Left lung (tissue), 14 donors: ENCODE results near the gene GPR139. TPM values are rescaled to one million over a fixed set of nuclear protein-coding genes. Genes with fewer than 3 reads are reported as not detected.

Experiments used
- ATAC-seq: fragments of 200-7000 bp; cut with Tn5 transposase; one replicate; pipeline ENCODE4 v1.9.1; 2020; ENCODE audit warnings: moderate library complexity
- DNase-seq, 4 donors: peaks; one replicate each; pipeline ENCODE4 v3.0.0-alpha.2; 2013 to 2020
- H3K27ac ChIP-seq, 2 donors: fragments of 200-600 bp; sonication (generic) in 1 of 2; one replicate each; pipeline versions ENCODE4 v1.5.0 to v1.8.0; 2020 to 2021
- H3K27me3 ChIP-seq, 2 donors: fragments of 200-600 bp; sonication (generic) in 1 of 2; one replicate each; pipeline versions ENCODE4 v1.5.0 to v1.8.0; 2020 to 2021
- H3K36me3 ChIP-seq, 2 donors: fragments of 200-600 bp; sonication (generic) in 1 of 2; one replicate each; pipeline versions ENCODE4 v1.5.0 to v1.8.0; 2020 to 2021
- H3K4me1 ChIP-seq, 2 donors: fragments of 200-600 bp; one replicate each; pipeline ENCODE4 v1.8.0; 2021
- H3K4me3 ChIP-seq, 2 donors: fragments of 200-600 bp; sonication (generic) in 1 of 2; one replicate each; pipeline versions ENCODE4 v1.5.0 to v1.8.0; 2020 to 2021; ENCODE audit warnings: mild to moderate bottlenecking in 1 of 2
- H3K9me3 ChIP-seq, 2 donors: fragments of 200-600 bp; sonication (generic) in 1 of 2; one replicate each; pipeline versions ENCODE4 v1.5.0 to v1.8.0; 2020 to 2021
- intact Hi-C, 2 donors: fragments of 100-400 bp; cut with DNase I; formaldehyde crosslinking; loops; one replicate each; pipeline versions ENCODE4 v1.11.2 to v1.14.2; 2022
- long read RNA-seq, 12 donors: library from polyadenylated mRNA in 2 of 12; unstranded in 2 of 12; transcript quantifications; one replicate each; pipeline ENCODE4 v2.0.0 and lab custom pipeline, GENCODE V29; 2019 to 2026
- polyA plus RNA-seq, 6 donors: library from polyadenylated mRNA; unstranded; fragments of 120-200 nt; gene quantifications; one replicate each; pipeline ENCODE4 v1.2.1, GENCODE V29; 2013; ENCODE audit not compliant: insufficient read length in 6 of 6
- total RNA-seq, 2 donors: library from RNA; stranded (reverse); fragmentation: NEBNext Ultra II Directional; extraction: Animal tissue kit (Norgen Biotek cat#: 25700); gene quantifications; one replicate each; pipeline ENCODE4 v1.2.1, GENCODE V29; 2021
- TF ChIP-seq, protein P1 (sequence below), 2 donors: fragments of 200-600 bp; sonication (generic) in 1 of 2; IDR thresholded peaks; one replicate each; pipeline versions ENCODE4 v1.5.0 to v1.8.0; 2021; ENCODE audit warnings: antibody characterized with exemption in 2 of 2
- donor health status: DM: no; HTN: yes; CAD: no.
- donor health status: DM: no; HTN: no; CAD: no.

GPR139 gene
- total RNA-seq (not detected), polyA plus RNA-seq (not detected)
- long read RNA-seq, donor 1: 0 reads
- long read RNA-seq, donor 2: 0 reads
- long read RNA-seq, donor 3: 0 reads
- long read RNA-seq, donor 4: 0 reads
- long read RNA-seq, donor 5: 0 reads
- long read RNA-seq, donor 6: 0 reads
- long read RNA-seq, donor 7: 0 reads
- long read RNA-seq, donor 8: 0 reads
- long read RNA-seq, donor 9: 0 reads
- long read RNA-seq, donor 10: 0 reads
- long read RNA-seq, donor 11: 0 reads
- long read RNA-seq, donor 12: 0 reads

DNA sequence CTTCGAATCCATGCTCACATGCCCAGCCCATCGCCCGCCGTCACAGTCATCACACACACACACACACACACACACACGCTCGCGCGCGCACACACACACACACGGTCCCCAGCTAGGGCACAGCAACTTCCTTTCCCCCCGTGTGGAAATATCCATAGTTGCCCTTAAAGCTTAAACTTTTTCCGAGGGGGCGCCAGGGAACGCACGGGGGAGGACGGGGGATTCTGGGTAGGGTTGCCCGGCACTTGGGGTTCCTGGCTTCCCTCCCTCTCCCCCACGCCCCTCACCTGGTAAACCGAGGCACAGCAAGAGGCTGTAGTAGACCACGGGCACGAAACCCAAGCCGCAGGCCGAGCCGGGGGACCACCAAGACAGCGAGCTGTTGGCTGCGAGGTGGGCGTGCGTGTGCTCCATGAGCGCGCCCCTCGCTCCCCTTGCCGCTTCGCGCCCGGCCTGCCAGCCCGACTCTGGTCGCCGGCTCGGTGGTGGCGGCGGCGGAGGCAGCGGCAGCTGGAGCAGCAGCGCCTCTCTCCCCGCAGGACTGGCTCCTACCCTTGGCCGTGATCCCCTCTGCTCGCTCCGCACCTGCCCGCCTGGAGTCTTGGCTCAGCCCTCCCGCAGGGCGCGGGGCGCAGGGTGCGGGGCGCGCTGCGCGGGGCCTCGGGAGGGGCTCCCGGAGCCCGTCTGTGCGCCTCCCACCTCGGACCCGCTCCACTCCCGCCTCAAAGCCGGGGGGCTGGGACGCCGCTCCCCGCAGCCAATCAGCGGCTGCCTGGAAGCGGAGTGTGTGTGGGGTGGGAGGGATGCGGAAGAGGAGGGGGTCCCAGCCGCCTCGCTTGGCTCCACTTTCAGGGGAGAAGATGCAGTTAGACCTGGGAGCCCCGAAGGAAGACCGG lies at the start of gene GPR139:
GPR139 (minus strand) TSS at position 688 of the 896 bp plus-strand sequence; CDS start at position 414, 274 bp downstream.
- intact Hi-C loops: no loop called here
- Histone ChIP-seq H3K4me3 (no peak within 1 kb of the TSS), H3K36me3 (no peaks in the 10 kb centered on the region), H3K27ac (no peak within 1 kb of the TSS), H3K4me1 (no peaks in the 10 kb centered on the region), H3K27me3 (peaks cover 10 to 80% of the 10 kb centered on the region in 2 donors), H3K9me3 (peaks cover 0 to 3% of the 10 kb centered on the region in 2 donors)
- DNase-seq: no peak
- TF ChIP-seq, protein P1, sequence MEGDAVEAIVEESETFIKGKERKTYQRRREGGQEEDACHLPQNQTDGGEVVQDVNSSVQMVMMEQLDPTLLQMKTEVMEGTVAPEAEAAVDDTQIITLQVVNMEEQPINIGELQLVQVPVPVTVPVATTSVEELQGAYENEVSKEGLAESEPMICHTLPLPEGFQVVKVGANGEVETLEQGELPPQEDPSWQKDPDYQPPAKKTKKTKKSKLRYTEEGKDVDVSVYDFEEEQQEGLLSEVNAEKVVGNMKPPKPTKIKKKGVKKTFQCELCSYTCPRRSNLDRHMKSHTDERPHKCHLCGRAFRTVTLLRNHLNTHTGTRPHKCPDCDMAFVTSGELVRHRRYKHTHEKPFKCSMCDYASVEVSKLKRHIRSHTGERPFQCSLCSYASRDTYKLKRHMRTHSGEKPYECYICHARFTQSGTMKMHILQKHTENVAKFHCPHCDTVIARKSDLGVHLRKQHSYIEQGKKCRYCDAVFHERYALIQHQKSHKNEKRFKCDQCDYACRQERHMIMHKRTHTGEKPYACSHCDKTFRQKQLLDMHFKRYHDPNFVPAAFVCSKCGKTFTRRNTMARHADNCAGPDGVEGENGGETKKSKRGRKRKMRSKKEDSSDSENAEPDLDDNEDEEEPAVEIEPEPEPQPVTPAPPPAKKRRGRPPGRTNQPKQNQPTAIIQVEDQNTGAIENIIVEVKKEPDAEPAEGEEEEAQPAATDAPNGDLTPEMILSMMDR (IDR thresholded peaks at IDR 0.05): no peak
- no peak for ATAC-seq

DNA sequence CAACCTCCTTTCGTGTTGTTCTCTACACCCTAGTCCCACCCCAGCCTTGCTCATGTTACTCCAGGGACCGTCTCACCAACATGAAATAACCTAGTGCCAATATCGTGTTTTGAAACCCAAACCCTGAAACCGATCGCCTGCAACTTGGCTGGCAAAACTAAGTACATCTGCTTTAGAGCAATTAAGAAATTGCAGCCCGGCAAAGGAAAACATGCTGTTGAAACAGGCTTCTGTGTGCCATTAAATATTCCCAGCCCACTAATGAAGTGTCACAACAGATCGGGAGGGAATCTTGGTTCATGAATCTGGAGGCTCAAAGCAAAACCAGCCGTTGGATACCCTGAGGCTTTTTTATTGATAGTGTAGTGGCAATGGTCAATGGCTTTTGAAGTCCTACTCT lies 48.3 kb upstream of the GPR139 start:
- H3K9me3 ChIP-seq: peaks cover 0 to 15% of the 10 kb centered on the region in 2 donors
- DNase-seq: peak in 1 of 4 donors; percentile 1
- H3K4me3 ChIP-seq: no peak overlapping the region
- TF ChIP-seq, protein P1 (IDR thresholded peaks at IDR 0.05): no peak
- H3K27ac ChIP-seq: no peak overlapping the region
- no peaks in the 10 kb centered on the region for H3K27me3 ChIP-seq
- no peaks in the 10 kb centered on the region for H3K4me1 ChIP-seq
- intact Hi-C loops: no loop called here
- no peak for ATAC-seq
- H3K36me3 ChIP-seq: no peaks in the 10 kb centered on the region

DNA sequence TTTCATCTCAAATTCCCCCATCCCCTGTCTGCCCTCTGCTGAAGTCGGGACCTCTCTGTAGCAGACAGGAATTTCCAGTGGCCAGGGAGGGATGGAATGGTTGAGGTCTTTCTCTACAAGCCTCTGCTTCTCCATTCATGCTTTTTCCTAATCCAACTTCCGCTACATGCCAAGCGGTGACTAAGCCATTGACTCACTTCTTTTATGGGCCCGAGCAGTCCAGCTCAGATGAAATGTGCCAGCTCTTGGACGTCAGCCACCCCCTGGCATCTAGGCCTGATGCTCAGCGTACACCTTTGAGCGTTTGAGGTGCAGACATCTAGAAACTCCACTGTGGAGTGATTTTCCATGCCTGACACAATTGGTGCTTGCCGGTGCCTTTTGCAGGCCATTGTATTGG lies 40.7 kb upstream of the GPR139 start:
- Histone ChIP-seq H3K27me3 (peaks cover 0 to 5% of the 10 kb centered on the region in 2 donors), H3K9me3 (no peaks in the 10 kb centered on the region), H3K4me3 (no peak overlapping the region), H3K36me3 (no peaks in the 10 kb centered on the region), H3K4me1 (no peaks in the 10 kb centered on the region), H3K27ac (no peak overlapping the region)
- DNase-seq (no peak), ATAC-seq (no peak)
- intact Hi-C loops: no loop called here
- TF ChIP-seq, protein P1 (IDR thresholded peaks at IDR 0.05): no peak

DNA sequence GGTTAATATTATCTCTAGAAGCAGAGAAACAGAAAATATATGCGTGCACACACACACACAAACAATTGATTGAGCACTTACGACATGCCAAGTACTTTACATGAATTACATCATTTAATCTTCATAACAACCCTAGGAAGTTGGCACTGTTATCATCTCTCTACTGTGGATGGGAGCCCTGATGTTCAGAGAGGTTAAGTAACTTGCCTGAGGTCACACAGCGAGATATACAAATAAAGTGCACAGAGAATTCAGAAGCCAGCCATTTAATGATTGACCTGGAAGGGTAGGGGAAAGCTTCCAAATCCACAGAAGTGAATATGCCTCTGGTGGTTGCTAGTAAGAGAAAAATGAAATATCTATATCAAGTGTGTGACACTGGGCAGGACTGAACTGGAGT lies 37.5 kb upstream of the GPR139 start:
- Histone ChIP-seq H3K27me3 (peaks cover 0 to 5% of the 10 kb centered on the region in 2 donors), H3K36me3 (no peaks in the 10 kb centered on the region), H3K27ac (no peak overlapping the region), H3K4me3 (no peak overlapping the region), H3K9me3 (no peaks in the 10 kb centered on the region), H3K4me1 (no peaks in the 10 kb centered on the region)
- no peak for DNase-seq
- ATAC-seq: no peak
- intact Hi-C loops: no loop called here
- TF ChIP-seq, protein P1 (IDR thresholded peaks at IDR 0.05): no peak

DNA sequence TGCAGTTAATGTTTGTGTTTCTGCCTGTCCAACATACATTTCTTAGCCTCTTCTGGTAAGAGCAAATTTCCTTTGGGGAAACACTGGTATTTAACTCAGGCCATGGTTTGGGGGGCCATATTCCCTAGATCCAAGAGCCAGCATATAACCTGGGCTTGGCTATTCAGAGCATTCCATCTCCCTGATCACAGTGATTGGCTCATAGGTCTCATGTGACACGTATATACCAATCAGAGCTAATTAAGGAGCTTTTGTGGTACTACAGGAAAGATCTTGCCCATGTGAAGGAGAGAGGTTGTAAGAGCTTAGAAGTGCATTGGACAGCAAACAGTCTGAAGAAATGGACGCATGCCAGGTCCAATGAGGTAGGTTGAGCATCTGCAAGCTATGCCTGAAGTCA lies 33.4 kb upstream of the GPR139 start:
- H3K36me3 ChIP-seq: no peaks in the 10 kb centered on the region
- no peak overlapping the region for H3K4me3 ChIP-seq
- TF ChIP-seq, protein P1 (IDR thresholded peaks at IDR 0.05): no peak
- H3K9me3 ChIP-seq: no peaks in the 10 kb centered on the region
- H3K27ac ChIP-seq: no peak overlapping the region
- no peak for DNase-seq
- H3K27me3 ChIP-seq: no peaks in the 10 kb centered on the region
- H3K4me1 ChIP-seq: no peaks in the 10 kb centered on the region
- intact Hi-C loops: no loop called here
- no peak for ATAC-seq
